Sigmoid colon (tissue), 7 donors: ENCODE measurements around the gene AIRE. TPM values are rescaled to one million over a fixed set of nuclear protein-coding genes. Genes with fewer than 3 reads are reported as not detected.

ENCODE experiments used
- DNase-seq: peaks from one replicate; pipeline ENCODE4 v3.0.0-alpha.2; 2019
- H3K27ac ChIP-seq, 4 donors: fragments of 200-600 bp; sonication (generic); one replicate each; pipeline ENCODE4 v1.5.1; 2016 to 2019; ENCODE audit warnings: mild to moderate bottlenecking in 1 of 4
- H3K27me3 ChIP-seq, 3 donors: fragments of 200-600 bp; sonication (generic); one replicate each; pipeline ENCODE4 v1.5.1; 2019; ENCODE audit warnings: mild to moderate bottlenecking in 1 of 3
- H3K36me3 ChIP-seq, 4 donors: fragments of 200-600 bp; sonication (generic); one replicate each; pipeline ENCODE4 v1.5.1; 2016 to 2019
- H3K4me1 ChIP-seq, 4 donors: fragments of 200-600 bp; sonication (generic); one replicate each; pipeline ENCODE4 v1.5.1; 2017 to 2019
- H3K4me3 ChIP-seq, 4 donors: fragments of 200-600 bp; sonication (generic); one replicate each; pipeline ENCODE4 v1.5.1; 2017 to 2019; ENCODE audit warnings: mild to moderate bottlenecking in 2 of 4, moderate library complexity in 1 of 4
- H3K9me3 ChIP-seq, 4 donors: fragments of 200-600 bp in 3 of 4; sonication (generic) in 3 of 4; one replicate each; pipeline versions ENCODE4 v1.5.1 to v1.6.1; 2013 to 2019
- EP300 ChIP-seq, 4 donors: sonication (generic); formaldehyde crosslinking; IDR thresholded peaks; one replicate each; pipeline ENCODE4 v1.6.1; 2017; ENCODE audit warnings: antibody characterized with exemption in 4 of 4
- POLR2A ChIP-seq, 2 donors: fragments of 450-650 bp; IDR thresholded peaks; one replicate each; pipeline ENCODE4 v1.6.1; 2016; ENCODE audit warnings: antibody characterized with exemption in 2 of 2, mild to moderate bottlenecking in 2 of 2, moderate library complexity in 2 of 2
- POLR2AphosphoS5 ChIP-seq, 4 donors: sonication (generic); formaldehyde crosslinking; IDR thresholded peaks; one replicate each; pipeline ENCODE4 v1.6.1; 2017; ENCODE audit warnings: antibody characterized with exemption in 4 of 4
- WGBS, 2 donors: extraction: QIAGEN DNeasy Blood & Tissue Kit; methylation state at CpG; one replicate each; pipeline ENCODE4 v1.1.7; 2013; 5-methylcytosine and 5-hydroxymethylcytosine counted together
- intact Hi-C: fragments of 100-400 bp; cut with DNase I; formaldehyde crosslinking; loops from one replicate; pipeline ENCODE4 v1.15.1; 2023
- polyA plus RNA-seq, 3 donors: library from polyadenylated mRNA; stranded (reverse); fragments of 200-250 nt; gene quantifications; one replicate each; pipeline ENCODE4 v1.2.3, GENCODE V29; 2013
- total RNA-seq, 4 donors: library from RNA; depleted of rRNA; stranded (reverse); fragments of >200 nt; gene quantifications; one replicate each; pipeline ENCODE4 v1.1.0, GENCODE V29; 2016
- TF ChIP-seq, protein P1 (sequence below), 4 experiments: fragments of 450-650 bp in 3 of 4; fragments of 200-600 bp in 1 of 4; IDR thresholded peaks; one replicate each; pipeline ENCODE4 v1.5.1; 2016 to 2019; ENCODE audit warnings: antibody characterized with exemption in 4 of 4, mild to moderate bottlenecking in 3 of 4, moderate library complexity in 2 of 4
- donor health status: healthy with polysubstance abuse.
- donor health status: Bipolar disorder and iron deficiency.
- donor health status: healthy.

The AIRE gene
- total and polyA plus RNA-seq, 7 donors, result 0.61 TPM; not detected in 6

DNA sequence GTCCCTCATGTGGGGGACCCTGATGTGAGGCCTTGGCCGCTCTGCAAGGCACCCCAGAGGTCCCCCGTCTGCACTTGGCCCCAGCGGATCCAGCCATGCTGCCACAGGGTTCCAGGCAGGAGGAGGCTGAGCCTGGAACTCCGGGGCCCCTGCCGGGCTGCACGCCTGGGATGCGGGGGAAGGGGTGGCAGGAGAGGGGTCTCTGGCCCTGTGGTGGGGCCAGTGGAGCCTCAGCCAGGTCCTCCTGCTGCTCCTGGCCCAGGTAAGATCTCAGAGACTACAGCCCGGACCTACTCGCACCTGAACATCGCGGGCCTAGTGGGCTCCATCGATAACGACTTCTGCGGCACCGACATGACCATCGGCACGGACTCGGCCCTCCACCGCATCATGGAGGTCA, 27.0 kb downstream of the AIRE start:
- Histone ChIP-seq H3K27me3 (no peaks in the 10 kb centered on the region), H3K9me3 (no peaks in the 10 kb centered on the region), H3K4me3 (no peak overlapping the region), H3K4me1 (no peaks in the 10 kb centered on the region), H3K36me3 (peaks cover 16 to 81% (median 45%) of the 10 kb centered on the region in 4 donors), H3K27ac (no peak overlapping the region)
- TF ChIP-seq, protein P1, sequence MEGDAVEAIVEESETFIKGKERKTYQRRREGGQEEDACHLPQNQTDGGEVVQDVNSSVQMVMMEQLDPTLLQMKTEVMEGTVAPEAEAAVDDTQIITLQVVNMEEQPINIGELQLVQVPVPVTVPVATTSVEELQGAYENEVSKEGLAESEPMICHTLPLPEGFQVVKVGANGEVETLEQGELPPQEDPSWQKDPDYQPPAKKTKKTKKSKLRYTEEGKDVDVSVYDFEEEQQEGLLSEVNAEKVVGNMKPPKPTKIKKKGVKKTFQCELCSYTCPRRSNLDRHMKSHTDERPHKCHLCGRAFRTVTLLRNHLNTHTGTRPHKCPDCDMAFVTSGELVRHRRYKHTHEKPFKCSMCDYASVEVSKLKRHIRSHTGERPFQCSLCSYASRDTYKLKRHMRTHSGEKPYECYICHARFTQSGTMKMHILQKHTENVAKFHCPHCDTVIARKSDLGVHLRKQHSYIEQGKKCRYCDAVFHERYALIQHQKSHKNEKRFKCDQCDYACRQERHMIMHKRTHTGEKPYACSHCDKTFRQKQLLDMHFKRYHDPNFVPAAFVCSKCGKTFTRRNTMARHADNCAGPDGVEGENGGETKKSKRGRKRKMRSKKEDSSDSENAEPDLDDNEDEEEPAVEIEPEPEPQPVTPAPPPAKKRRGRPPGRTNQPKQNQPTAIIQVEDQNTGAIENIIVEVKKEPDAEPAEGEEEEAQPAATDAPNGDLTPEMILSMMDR (IDR thresholded peaks at IDR 0.05), result no peak
- TF ChIP-seq POLR2A (IDR thresholded peaks at IDR 0.05) (no peak), POLR2AphosphoS5 (IDR thresholded peaks at IDR 0.05) (no peak), EP300 (IDR thresholded peaks at IDR 0.05) (no peak)
- intact Hi-C loops, result no loop called here
- DNase-seq, result no peak
- WGBS, 2 donors, result 96% methylated on average over 19 of the region's 19 CpGs

DNA sequence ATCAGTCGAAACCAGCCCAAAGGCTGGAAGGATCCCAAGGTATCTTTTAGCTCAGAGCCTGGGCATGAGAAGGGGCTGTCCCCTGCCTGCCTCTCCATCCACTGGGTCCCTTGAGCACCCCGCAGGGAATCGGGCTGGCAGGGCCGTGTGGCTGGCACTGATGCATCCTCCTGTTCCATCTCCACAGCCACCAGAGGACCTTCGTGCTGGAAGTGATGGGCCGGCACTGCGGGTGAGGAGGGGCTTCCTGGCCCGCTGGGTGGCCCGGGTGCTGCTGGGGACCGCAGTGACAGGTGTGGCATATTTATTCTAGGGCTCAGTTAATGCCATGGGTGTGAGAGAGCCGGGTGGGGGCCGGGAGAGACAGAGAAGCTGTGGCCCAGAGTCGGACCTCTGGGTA, 27.8 kb downstream of the AIRE start:
- H3K4me1 ChIP-seq, result no peaks in the 10 kb centered on the region
- TF ChIP-seq, protein P1 (IDR thresholded peaks at IDR 0.05), result no peak
- 85 to 92% methylated on average over 13 of the region's 13 CpGs for WGBS, 2 donors
- intact Hi-C loops, result no loop called here
- no peak overlapping the region for H3K27ac ChIP-seq
- no peak for DNase-seq
- peaks cover 16 to 84% (median 49%) of the 10 kb centered on the region in 4 donors for H3K36me3 ChIP-seq
- H3K4me3 ChIP-seq, result no peak overlapping the region
- H3K27me3 ChIP-seq, result no peaks in the 10 kb centered on the region
- H3K9me3 ChIP-seq, result no peaks in the 10 kb centered on the region

DNA sequence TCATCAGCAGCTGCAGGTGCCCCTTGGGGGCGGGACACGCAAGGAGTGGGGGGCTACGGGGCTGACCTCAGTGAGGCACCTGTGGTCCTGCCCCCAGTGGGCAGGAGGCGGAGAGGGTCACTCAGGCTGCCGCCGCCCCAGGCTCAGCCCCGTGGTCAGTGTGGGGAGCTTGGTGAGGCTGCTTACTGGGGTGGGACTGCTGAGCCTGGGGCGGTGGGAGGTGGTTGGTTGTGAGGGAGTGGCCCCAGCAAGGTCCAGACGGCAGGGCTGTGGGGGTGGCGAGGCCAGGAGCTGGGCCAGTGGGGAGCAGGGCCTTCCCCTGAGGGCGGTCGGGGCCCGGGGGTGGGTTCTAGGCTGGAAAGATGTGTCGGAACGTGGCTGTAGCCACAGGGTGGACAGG, 28.5 kb downstream of the AIRE start:
- no peak overlapping the region for H3K27ac ChIP-seq
- H3K27me3 ChIP-seq, result no peaks in the 10 kb centered on the region
- no peaks in the 10 kb centered on the region for H3K4me1 ChIP-seq
- 87 to 89% methylated on average over 15 of the region's 15 CpGs for WGBS, 2 donors
- DNase-seq, result no peak
- no peak for TF ChIP-seq POLR2A (IDR thresholded peaks at IDR 0.05)
- TF ChIP-seq POLR2AphosphoS5 (IDR thresholded peaks at IDR 0.05), result no peak
- TF ChIP-seq EP300 (IDR thresholded peaks at IDR 0.05), result no peak
- H3K4me3 ChIP-seq, result no peak overlapping the region
- H3K9me3 ChIP-seq, result no peaks in the 10 kb centered on the region
- intact Hi-C loops, result no loop called here
- H3K36me3 ChIP-seq, result peaks cover 16 to 90% (median 50%) of the 10 kb centered on the region in 4 donors

DNA sequence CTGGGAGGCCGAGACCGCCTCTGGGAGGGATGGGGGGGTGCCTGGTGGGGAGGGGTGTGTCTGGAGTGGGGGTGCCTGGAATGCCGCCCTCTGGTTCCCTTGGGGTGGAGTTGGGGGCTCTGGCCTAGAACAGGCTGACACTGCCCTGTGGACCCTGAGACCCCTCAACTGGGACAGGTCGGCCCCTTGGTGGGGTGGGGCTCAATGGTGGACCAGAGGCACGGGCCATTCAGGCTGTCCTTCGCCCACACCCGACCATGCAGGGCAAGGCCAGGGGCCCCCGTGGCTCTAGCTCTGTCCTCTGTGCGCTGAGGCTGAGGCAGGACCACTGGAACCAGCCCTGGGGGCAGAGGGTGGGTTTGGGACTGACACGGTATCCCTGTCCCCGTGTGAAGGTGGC, 28.9 kb downstream of the AIRE start:
- Histone ChIP-seq H3K27me3 (no peaks in the 10 kb centered on the region), H3K9me3 (no peaks in the 10 kb centered on the region), H3K36me3 (peaks cover 16 to 95% (median 52%) of the 10 kb centered on the region in 4 donors), H3K4me3 (no peak overlapping the region), H3K4me1 (no peaks in the 10 kb centered on the region), H3K27ac (no peak overlapping the region)
- intact Hi-C loops, result no loop called here
- DNase-seq, result no peak
- 92 to 95% methylated on average over 11 of the region's 11 CpGs for WGBS, 2 donors
- TF ChIP-seq POLR2A (IDR thresholded peaks at IDR 0.05) (no peak), EP300 (IDR thresholded peaks at IDR 0.05) (no peak)
- TF ChIP-seq, protein P1 (IDR thresholded peaks at IDR 0.05), result no peak

DNA sequence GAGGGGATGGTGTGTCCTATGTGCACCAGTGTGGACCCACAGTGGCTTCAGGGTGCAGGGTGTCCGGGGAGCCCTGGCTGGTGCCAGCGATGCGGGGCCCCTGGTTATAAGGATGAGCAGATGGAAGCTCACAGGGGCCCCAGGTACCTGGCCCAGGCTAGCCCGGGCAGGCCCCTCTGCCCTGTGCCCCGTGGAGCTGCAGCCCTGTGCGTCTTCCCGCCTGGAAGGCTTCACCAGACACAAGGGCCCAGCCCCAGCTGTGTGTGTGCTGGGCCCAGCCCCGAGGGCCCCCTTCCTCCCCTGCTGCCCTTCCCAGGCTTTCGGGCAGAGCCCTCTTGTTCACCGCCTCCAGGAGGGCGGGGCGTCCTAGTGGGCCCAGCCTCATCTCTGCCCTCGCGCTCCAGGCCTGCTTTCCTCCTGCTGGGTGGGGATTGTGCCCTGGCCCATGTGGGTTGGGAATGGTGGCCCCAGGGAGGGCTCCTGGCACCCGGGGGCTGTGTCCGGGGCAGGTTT, 30.1 kb downstream of the AIRE start:
- Histone ChIP-seq H3K4me1 (no peaks in the 10 kb centered on the region), H3K36me3 (peaks cover 16 to 93% (median 51%) of the 10 kb centered on the region in 4 donors), H3K27ac (no peak overlapping the region), H3K9me3 (no peaks in the 10 kb centered on the region), H3K4me3 (no peak overlapping the region), H3K27me3 (no peaks in the 10 kb centered on the region)
- DNase-seq, result no peak
- intact Hi-C loops, result no loop called here
- TF ChIP-seq POLR2A (IDR thresholded peaks at IDR 0.05) (no peak), EP300 (IDR thresholded peaks at IDR 0.05) (no peak), POLR2AphosphoS5 (IDR thresholded peaks at IDR 0.05) (no peak)
- TF ChIP-seq, protein P1 (IDR thresholded peaks at IDR 0.05), result no peak
- WGBS, 2 donors, result 82 to 87% methylated on average over 16 of the region's 16 CpGs
